Measurements from ENCODE around the gene FADS3. TPM values are rescaled to one million over a fixed set of nuclear protein-coding genes. Genes with fewer than 3 reads are reported as not detected.

The FADS3 gene
- total and polyA plus RNA-seq, 2 donors (not counting 1 experiment from before 2014, with no cell fraction given): 225 to 256 TPM

DNA sequence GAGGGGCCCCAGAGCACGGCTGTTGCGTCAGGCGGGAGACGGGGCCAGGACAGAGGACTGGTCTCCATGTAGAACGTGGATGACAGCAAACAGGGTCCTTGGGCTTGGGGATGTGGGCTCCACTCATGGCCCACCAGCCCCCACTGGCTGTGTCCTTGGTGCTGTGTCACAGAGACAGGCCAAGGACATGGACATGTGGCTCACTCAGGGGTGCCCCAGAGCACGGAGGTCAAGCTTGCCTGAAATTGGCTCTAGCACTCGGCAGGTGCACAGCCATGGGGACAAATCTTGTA lies 48.9 kb downstream of the FADS3 start:
- Mint-ChIP-seq H3K27ac (no peak overlapping the region), H3K9me3 (ENCODE audit: insufficient read depth) (no peaks in the 10 kb centered on the region), H3K4me3 (no peak overlapping the region), H3K4me1 (no peaks in the 10 kb centered on the region), H3K27me3 (no peaks in the 10 kb centered on the region)
- intact Hi-C loops (cut with micrococcal nuclease): no loop called here
- H2AFZ ChIP-seq (ENCODE audit: insufficient read depth, low read depth, low read length, poor library complexity, severe bottlenecking): no peak overlapping the region
- TF ChIP-seq, protein P1, sequence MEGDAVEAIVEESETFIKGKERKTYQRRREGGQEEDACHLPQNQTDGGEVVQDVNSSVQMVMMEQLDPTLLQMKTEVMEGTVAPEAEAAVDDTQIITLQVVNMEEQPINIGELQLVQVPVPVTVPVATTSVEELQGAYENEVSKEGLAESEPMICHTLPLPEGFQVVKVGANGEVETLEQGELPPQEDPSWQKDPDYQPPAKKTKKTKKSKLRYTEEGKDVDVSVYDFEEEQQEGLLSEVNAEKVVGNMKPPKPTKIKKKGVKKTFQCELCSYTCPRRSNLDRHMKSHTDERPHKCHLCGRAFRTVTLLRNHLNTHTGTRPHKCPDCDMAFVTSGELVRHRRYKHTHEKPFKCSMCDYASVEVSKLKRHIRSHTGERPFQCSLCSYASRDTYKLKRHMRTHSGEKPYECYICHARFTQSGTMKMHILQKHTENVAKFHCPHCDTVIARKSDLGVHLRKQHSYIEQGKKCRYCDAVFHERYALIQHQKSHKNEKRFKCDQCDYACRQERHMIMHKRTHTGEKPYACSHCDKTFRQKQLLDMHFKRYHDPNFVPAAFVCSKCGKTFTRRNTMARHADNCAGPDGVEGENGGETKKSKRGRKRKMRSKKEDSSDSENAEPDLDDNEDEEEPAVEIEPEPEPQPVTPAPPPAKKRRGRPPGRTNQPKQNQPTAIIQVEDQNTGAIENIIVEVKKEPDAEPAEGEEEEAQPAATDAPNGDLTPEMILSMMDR (IDR thresholded peaks at IDR 0.05): no peak
- no peak for TF ChIP-seq EZH2 (IDR thresholded peaks at IDR 0.05; ENCODE audit: borderline replicate concordance, insufficient read depth, low read depth, low read length, poor library complexity, severe bottlenecking)
- CTCF ChIA-PET: interaction anchor here (0.9 to 1.2 kb wide), 2 partner anchors 13 to 45 kb away, joined by 3 to 4 read pairs; no protein-coding TSS in a partner anchor
- no peak overlapping the region for H3K4me3 ChIP-seq (ENCODE audit: control extremely low read depth in 1 of 5, extremely low read depth in 1 of 5, insufficient read depth in 1 of 5, low read depth in 2 of 5, low read length in 4 of 5)
- H3K9me3 ChIP-seq (ENCODE audit: control extremely low read depth in 1 of 3, control insufficient read depth in 2 of 3, insufficient read depth in 1 of 3, low read length in 2 of 3): peaks cover 0 to 5% (median 0%) of the 10 kb centered on the region in 3 donors
- no peak overlapping the region for H3K27ac ChIP-seq (ENCODE audit: low read length in 2 of 2)
- no peak overlapping the region for H3K4me2 ChIP-seq (replicated peaks; ENCODE audit: low read depth, low read length, poor library complexity, severe bottlenecking)
- H3K36me3 ChIP-seq (replicated peaks in 1 of 2; ENCODE audit: control extremely low read depth in 1 of 2, control insufficient read depth in 1 of 2, extremely low read depth in 1 of 2, insufficient read depth in 2 of 2, low read length in 1 of 2): no peaks in the 10 kb centered on the region
- H4K20me1 ChIP-seq (ENCODE audit: control insufficient read depth, insufficient read depth, low read length, poor library complexity, severe bottlenecking): no peaks in the 10 kb centered on the region
- no peaks in the 10 kb centered on the region for H3K79me2 ChIP-seq (ENCODE audit: control insufficient read depth, insufficient read depth, low read length)
- no peaks in the 10 kb centered on the region for H3K4me1 ChIP-seq (ENCODE audit: control insufficient read depth in 2 of 2, insufficient read depth in 2 of 2, low read length in 2 of 2)
- 94% methylated on average over 7 of the region's 7 CpGs for WGBS (ENCODE audit: insufficient coverage)
- no peak overlapping the region for H3K9ac ChIP-seq (ENCODE audit: low read length)
- DNase-seq: no peak
- no peak for ATAC-seq (ENCODE audit: low read depth)
- H3K27me3 ChIP-seq (replicated peaks in 1 of 4; ENCODE audit: control extremely low read depth in 1 of 4, control insufficient read depth in 3 of 4, insufficient read depth in 4 of 4, low read length in 3 of 4): peaks cover 0 to 2% (median 0%) of the 10 kb centered on the region in 4 experiments
- POLR2A ChIA-PET: no interaction called here

DNA sequence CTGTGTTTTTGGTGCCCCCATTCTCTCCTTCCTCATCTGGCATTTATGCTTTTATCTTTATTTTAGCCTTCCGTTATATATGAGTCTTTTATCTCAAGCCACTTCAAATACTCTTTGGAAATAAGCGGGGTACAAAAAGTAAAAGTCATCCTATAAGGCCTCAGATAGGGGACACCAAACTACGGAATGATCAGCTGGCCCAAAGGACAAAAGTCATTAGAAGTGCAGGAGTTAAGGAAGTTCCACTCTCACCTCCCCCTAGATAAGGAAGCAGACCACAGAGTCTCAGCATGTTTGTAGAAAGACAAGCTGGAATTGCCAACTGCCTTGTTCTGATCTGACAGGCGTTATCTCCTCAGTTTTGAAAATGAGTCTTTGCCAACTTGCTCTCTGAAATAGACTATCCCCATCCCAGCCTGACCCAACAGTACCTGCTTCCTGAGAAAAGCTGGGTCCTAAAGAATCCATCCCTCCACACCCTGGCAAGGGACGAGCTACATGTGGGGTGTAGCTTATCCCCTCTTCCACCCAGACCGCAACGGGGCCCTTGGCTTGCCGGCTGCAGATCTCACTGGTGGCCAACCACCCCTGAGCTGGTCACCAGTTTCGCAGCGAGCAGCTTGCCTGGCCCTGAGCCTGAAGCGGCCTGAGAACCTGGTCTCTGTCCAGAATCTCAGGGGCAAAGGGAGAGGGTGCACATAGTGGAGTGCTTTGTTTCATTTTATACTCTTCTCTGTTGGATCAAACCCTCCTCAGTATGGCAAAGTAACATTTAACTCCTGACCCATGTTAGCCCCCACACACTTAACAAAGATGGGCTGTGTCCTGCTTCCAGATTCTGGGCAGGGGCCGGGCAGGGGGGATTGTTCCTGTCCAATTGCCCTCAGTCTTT lies 49.5 kb downstream of the FADS3 start:
- 90% methylated on average over 10 of the region's 12 CpGs for WGBS (ENCODE audit: insufficient coverage)
- Mint-ChIP-seq H3K9me3 (ENCODE audit: insufficient read depth) (no peaks in the 10 kb centered on the region), H3K4me3 (no peak overlapping the region), H3K4me1 (no peaks in the 10 kb centered on the region), H3K27me3 (no peaks in the 10 kb centered on the region), H3K27ac (no peak overlapping the region)
- Histone ChIP-seq H4K20me1 (ENCODE audit: control insufficient read depth, insufficient read depth, low read length, poor library complexity, severe bottlenecking) (no peaks in the 10 kb centered on the region), H3K4me3 (ENCODE audit: control extremely low read depth in 1 of 5, extremely low read depth in 1 of 5, insufficient read depth in 1 of 5, low read depth in 2 of 5, low read length in 4 of 5) (no peak overlapping the region), H3K9me3 (ENCODE audit: control extremely low read depth in 1 of 3, control insufficient read depth in 2 of 3, insufficient read depth in 1 of 3, low read length in 2 of 3) (peaks cover 0 to 5% (median 0%) of the 10 kb centered on the region in 3 donors), H3K27me3 (replicated peaks in 1 of 4; ENCODE audit: control extremely low read depth in 1 of 4, control insufficient read depth in 3 of 4, insufficient read depth in 4 of 4, low read length in 3 of 4) (peaks cover 0 to 2% (median 0%) of the 10 kb centered on the region in 4 experiments), H3K4me2 (replicated peaks; ENCODE audit: low read depth, low read length, poor library complexity, severe bottlenecking) (no peak overlapping the region), H3K36me3 (replicated peaks in 1 of 2; ENCODE audit: control extremely low read depth in 1 of 2, control insufficient read depth in 1 of 2, extremely low read depth in 1 of 2, insufficient read depth in 2 of 2, low read length in 1 of 2) (no peaks in the 10 kb centered on the region), H3K4me1 (ENCODE audit: control insufficient read depth in 2 of 2, insufficient read depth in 2 of 2, low read length in 2 of 2) (no peaks in the 10 kb centered on the region), H3K79me2 (ENCODE audit: control insufficient read depth, insufficient read depth, low read length) (no peaks in the 10 kb centered on the region), H2AFZ (ENCODE audit: insufficient read depth, low read depth, low read length, poor library complexity, severe bottlenecking) (no peak overlapping the region), H3K9ac (ENCODE audit: low read length) (no peak overlapping the region), H3K27ac (ENCODE audit: low read length in 2 of 2) (no peak overlapping the region)
- intact Hi-C loops (cut with micrococcal nuclease): no loop called here
- DNase-seq: no peak
- ChIA-PET CTCF (interaction anchor here (0.9 to 1.3 kb wide), 3 partner anchors 12 to 45 kb away, joined by 3 to 4 read pairs (median 3); no protein-coding TSS in a partner anchor), POLR2A (no interaction called here)
- ATAC-seq (ENCODE audit: low read depth): no peak
- no peak for TF ChIP-seq EZH2 (IDR thresholded peaks at IDR 0.05; ENCODE audit: borderline replicate concordance, insufficient read depth, low read depth, low read length, poor library complexity, severe bottlenecking)
- TF ChIP-seq, protein P1 (IDR thresholded peaks at IDR 0.05): no peak
